Thyroid gland (tissue), 4 donors: ENCODE results near the gene MED27. TPM values are rescaled to one million over a fixed set of nuclear protein-coding genes. Genes with fewer than 3 reads are reported as not detected.
"Not testable (repeated sequence)": the region's sequence is repeated elsewhere in the genome, so short reads cannot be mapped to it uniquely, and the experiment has no call there.

ENCODE experiments used
- DNase-seq, 2 donors: peaks; one replicate each; pipeline ENCODE4 v3.0.0-alpha.2; 2019
- H3K27ac ChIP-seq, 3 donors: fragments of 200-600 bp; sonication (generic); 1 replicate in 2 of 3; 2 replicates in 1 of 3; pipeline ENCODE4 v1.5.1; 2016 to 2019; ENCODE audit warnings: mild to moderate bottlenecking in 1 of 3, moderate library complexity in 1 of 3
- H3K27me3 ChIP-seq: fragments of 200-600 bp; sonication (generic); one replicate; pipeline ENCODE4 v1.5.1; 2019
- H3K36me3 ChIP-seq, 2 donors: fragments of 200-600 bp; sonication (generic); one replicate each; pipeline ENCODE4 v1.5.1; 2016 to 2019
- H3K4me1 ChIP-seq, 2 donors: fragments of 200-600 bp; sonication (generic); one replicate each; pipeline ENCODE4 v1.5.1; 2017 to 2019
- H3K4me3 ChIP-seq, 3 donors: fragments of 200-600 bp; sonication (generic); replicated peaks in 1 of 3; 1 replicate in 2 of 3; 2 replicates in 1 of 3; pipeline ENCODE4 v1.5.1; 2016; ENCODE audit warnings: mild to moderate bottlenecking in 1 of 3
- H3K9me3 ChIP-seq: fragments of 200-600 bp; sonication (generic); one replicate; pipeline ENCODE4 v1.5.1; 2017
- CTCF ChIP-seq, 6 experiments: fragments of 200-600 bp in 3 of 6; fragments of 450-650 bp in 3 of 6; sonication (generic) in 3 of 6; IDR thresholded peaks; one replicate each; pipeline ENCODE4 v1.5.1; 2016 to 2019; ENCODE audit warnings: antibody characterized with exemption in 6 of 6, mild to moderate bottlenecking in 2 of 6, inconsistent platforms in 1 of 6, moderate library complexity in 1 of 6
- POLR2A ChIP-seq, 2 donors: fragments of 450-650 bp; IDR thresholded peaks; one replicate each; pipeline ENCODE4 v1.6.1; 2017; ENCODE audit warnings: antibody characterized with exemption in 2 of 2, mild to moderate bottlenecking in 2 of 2, moderate library complexity in 1 of 2
- WGBS, 2 donors: methylation state at CpG; one replicate each; pipeline ENCODE4 v1.1.5; 2017; 5-methylcytosine and 5-hydroxymethylcytosine counted together
- intact Hi-C: fragments of 100-400 bp; cut with DNase I; formaldehyde crosslinking; loops from one replicate; pipeline ENCODE4 v1.15.1; 2023
- total RNA-seq, 4 donors: library from RNA; depleted of rRNA; stranded (reverse); fragments of >200 nt; gene quantifications; one replicate each; pipeline ENCODE4 v1.2.3, GENCODE V29; 2016

MED27 gene
- total RNA-seq, 4 donors from 2014 or later: 15.3 to 19.5 (median 16.7) TPM

GRCh38 chr9:131923132-131923671, 156.5 kb downstream of the MED27 start:
- no peak for TF ChIP-seq CTCF (IDR thresholded peaks at IDR 0.05)
- TF ChIP-seq POLR2A (IDR thresholded peaks at IDR 0.05): no peak
- no peaks in the 10 kb centered on the region for H3K27me3 ChIP-seq
- WGBS, 2 donors: 92 to 95% methylated on average over 3 of the region's 3 CpGs

DNA sequence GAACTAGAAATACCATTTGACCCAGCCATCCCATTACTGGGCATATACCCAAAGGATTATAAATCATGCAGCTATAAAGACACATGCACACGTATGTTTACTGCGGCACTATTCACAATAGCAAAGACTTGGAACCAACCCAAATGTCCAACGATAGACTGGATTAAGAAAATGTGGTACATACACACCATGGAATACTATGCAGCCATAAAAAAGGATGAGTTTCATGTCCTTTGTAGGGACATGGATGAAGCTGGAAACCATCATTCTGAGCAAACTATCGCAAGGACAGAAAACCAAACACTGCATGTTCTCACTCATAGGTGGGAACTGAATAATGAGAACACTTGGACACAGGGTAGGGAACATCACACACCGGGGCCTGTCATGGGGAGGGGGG, 158.0 kb downstream of the MED27 start:
- H3K27me3 ChIP-seq, H3K27ac ChIP-seq, intact Hi-C loops, H3K4me3 ChIP-seq, H3K36me3 ChIP-seq, DNase-seq, H3K9me3 ChIP-seq: not testable (repeated sequence)
- peaks cover 3 to 16% of the 10 kb centered on the region in 2 donors for H3K4me1 ChIP-seq
- 97 to 98% methylated on average over 5 of the region's 5 CpGs for WGBS, 2 donors

More at GRCh38 chr9:131923132-131923671, 156.5 kb downstream of the MED27 start:
- intact Hi-C loops: no loop called here
- DNase-seq: no peak
- Histone ChIP-seq H3K36me3 (no peaks in the 10 kb centered on the region), H3K9me3 (no peaks in the 10 kb centered on the region), H3K4me1 (peaks cover 3 to 15% of the 10 kb centered on the region in 2 donors), H3K4me3 (no peak overlapping the region), H3K27ac (no peak overlapping the region)

GRCh38 chr9:131919216-131919615, 160.5 kb downstream of the MED27 start:
- 31 to 55% methylated on average over 1 of the region's 1 CpG for whole genome bisulfite sequencing, 2 donors

GRCh38 chr9:131918481-131918880, 161.2 kb downstream of the MED27 start:
- TF ChIP-seq CTCF (IDR thresholded peaks at IDR 0.05): no peak
- no peak overlapping the region for H3K4me3 ChIP-seq
- peaks cover 3 to 16% of the 10 kb centered on the region in 2 donors for H3K4me1 ChIP-seq
- 82 to 87% methylated on average over 5 of the region's 5 CpGs for WGBS, 2 donors
- intact Hi-C loops: no loop called here
- H3K27ac ChIP-seq: no peak overlapping the region
- no peaks in the 10 kb centered on the region for H3K36me3 ChIP-seq
- H3K9me3 ChIP-seq: no peaks in the 10 kb centered on the region
- H3K27me3 ChIP-seq: no peaks in the 10 kb centered on the region
- no peak for DNase-seq

More at GRCh38 chr9:131919216-131919615, 160.5 kb downstream of the MED27 start:
- peaks cover 3 to 16% of the 10 kb centered on the region in 2 donors for H3K4me1 ChIP-seq
- TF ChIP-seq POLR2A (IDR thresholded peaks at IDR 0.05) (no peak), CTCF (IDR thresholded peaks at IDR 0.05) (no peak)
- H3K27ac ChIP-seq: no peak overlapping the region
- DNase-seq: peak; percentile 53 to 58
- H3K9me3 ChIP-seq: no peaks in the 10 kb centered on the region
- no peaks in the 10 kb centered on the region for H3K27me3 ChIP-seq
- H3K4me3 ChIP-seq: no peak overlapping the region
- intact Hi-C loops: no loop called here
- H3K36me3 ChIP-seq: no peaks in the 10 kb centered on the region

- 95% methylated on average over 2 of the region's 2 CpGs for WGBS, 2 donors
- Histone ChIP-seq H3K4me1 (peaks cover 3 to 16% of the 10 kb centered on the region in 2 donors), H3K36me3 (no peaks in the 10 kb centered on the region), H3K4me3 (no peak overlapping the region), H3K9me3 (no peaks in the 10 kb centered on the region), H3K27ac (no peak overlapping the region), H3K27me3 (no peaks in the 10 kb centered on the region)
- intact Hi-C loops: no loop called here
- DNase-seq: no peak
- TF ChIP-seq POLR2A (IDR thresholded peaks at IDR 0.05): no peak
Measured at GRCh38 chr9:131917009-131917408, 162.7 kb downstream of the MED27 start.

- no peak for DNase-seq
- Histone ChIP-seq H3K27ac (no peak overlapping the region), H3K9me3 (no peaks in the 10 kb centered on the region), H3K4me1 (peaks cover 3 to 16% of the 10 kb centered on the region in 2 donors), H3K27me3 (no peaks in the 10 kb centered on the region), H3K4me3 (no peak overlapping the region), H3K36me3 (no peaks in the 10 kb centered on the region)
- intact Hi-C loops: no loop called here
- TF ChIP-seq CTCF (IDR thresholded peaks at IDR 0.05) (no peak), POLR2A (IDR thresholded peaks at IDR 0.05) (no peak)
- WGBS, 2 donors: 96 to 97% methylated on average over 2 of the region's 2 CpGs
Measured at GRCh38 chr9:131915181-131915580, 164.5 kb downstream of the MED27 start.
